NCI-H2107 (cell line): ENCODE data around the gene FHDC1.

ENCODE experiments used
- DNase-seq: peaks from one replicate; lab custom pipeline; 2025; lab: John Stamatoyannopoulos, UW

Gene FHDC1

DNA sequence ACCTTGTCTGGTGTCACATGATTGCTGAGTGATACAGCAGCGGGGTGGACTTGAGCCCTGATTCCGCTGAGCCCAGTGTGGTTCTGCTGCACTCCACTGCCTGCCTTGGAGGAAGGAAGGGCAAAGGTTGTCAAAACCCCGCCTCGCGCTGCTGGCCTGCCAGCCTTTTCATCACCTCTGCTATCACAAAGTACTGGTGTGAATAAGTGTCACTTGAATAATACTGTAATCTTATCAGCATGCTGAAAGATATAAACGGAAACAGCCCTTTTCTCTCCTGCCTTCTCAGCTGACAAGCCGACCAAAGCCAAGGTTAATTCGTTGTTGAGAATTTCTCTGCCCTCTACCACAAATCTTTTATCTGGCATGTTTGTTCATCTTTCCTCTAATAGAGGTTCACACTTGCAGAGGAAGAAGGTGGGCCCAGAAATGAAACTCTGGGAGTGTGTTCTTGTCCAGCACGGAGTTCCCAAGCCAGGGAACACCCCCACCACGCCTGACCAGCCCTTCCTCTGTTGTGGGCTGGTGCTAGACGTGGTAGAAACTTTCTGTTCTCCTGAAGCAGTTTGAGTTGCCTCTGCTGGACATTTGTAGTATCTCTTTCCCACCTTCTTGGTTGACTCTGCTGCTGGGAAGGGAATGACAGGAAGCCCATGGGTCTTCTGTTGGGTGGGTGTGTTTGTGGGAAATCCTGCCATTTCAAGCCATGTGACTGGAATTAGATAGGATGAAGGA is 21.5 kb downstream of the FHDC1 start:
- no peak for DNase-seq

- DNase-seq, result no peak
Measured at GRCh38 chr4:152959080-152959479, 23.0 kb downstream of the FHDC1 start.

- DNase-seq, result no peak
Measured at GRCh38 chr4:152960082-152960481, 24.0 kb downstream of the FHDC1 start.

DNA sequence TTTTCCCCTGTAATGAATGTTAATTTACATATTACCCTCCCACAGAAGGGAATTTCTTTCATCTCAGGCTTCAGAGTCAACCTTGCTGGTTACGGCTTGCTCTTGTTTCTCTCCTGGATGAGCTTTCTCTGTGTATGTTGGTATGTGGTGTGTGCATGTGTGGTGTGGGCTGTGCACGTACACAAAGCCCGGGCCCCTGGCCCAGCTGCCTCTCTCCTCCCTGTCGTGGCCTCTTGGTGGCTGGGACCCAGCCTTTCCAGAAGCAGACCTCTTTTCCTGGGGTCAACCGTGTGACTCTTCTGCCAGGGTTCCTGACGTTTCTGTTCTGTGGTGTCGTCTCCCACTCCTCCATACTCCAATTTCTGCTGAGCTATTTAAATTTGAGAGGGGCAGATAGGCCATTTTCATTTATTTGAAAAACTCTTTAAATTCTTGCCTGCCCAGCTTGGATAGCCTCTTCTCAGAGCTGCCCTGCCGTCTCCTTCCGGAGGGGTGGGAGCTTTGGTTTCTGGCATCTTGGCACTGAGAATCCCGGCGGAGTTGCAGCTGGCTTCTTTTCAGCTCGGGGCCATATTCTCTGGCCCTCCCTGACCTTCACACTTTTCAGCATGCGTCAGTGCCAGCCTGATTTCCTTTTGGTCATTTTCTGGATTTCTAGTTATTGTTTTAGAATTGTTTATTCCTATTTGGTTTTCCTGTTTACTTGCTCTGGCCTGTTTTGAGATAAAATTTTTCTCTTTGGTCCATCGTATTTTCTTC is 25.1 kb downstream of the FHDC1 start:
- DNase-seq, result no peak

GRCh38 chr4:152961773-152962115 is 25.6 kb downstream of the FHDC1 start:
- DNase-seq, result no peak

DNA sequence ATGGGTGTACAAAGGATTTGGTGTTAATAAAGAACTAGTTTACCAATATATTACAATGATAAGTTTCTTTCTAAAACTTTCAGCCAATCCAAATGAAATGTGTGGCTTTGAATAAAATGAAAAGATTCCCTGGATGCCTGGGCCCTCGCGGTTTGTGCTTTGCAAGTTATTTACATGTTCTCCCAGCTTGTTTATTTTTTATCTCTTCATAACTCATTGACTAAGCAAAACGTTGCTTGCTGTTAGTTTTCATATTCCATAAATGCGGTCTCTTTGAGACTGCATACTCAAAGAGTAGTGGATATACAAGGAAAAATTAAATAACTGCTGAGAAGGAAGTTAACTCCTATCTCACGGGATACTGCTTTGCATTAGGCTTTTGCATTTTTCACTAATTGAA is 26.0 kb downstream of the FHDC1 start:
- no peak for DNase-seq

DNA sequence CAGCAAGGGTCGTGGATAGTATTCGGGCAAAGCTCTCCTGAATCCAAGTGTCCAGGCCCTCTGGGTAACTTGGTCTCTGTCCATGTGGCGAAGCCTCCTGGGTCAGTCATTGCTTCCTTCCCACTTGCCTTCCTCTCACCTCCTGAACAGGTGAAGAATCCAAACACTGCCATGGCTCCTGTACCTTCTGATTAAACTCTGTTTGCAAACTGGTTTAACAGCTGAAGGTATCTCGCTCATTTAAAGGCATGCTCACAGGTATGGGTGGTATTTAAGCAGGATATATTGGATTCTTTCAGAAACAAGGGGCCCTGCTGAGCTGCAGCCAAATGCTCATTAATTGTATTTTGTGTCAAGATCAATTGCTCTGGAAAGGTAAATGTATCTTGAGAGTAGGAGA is 28.2 kb downstream of the FHDC1 start:
- DNase-seq, result no peak

GRCh38 chr4:152965611-152966010 is 29.5 kb downstream of the FHDC1 start:
- no peak for DNase-seq

GRCh38 chr4:152967907-152968306 is 31.8 kb downstream of the FHDC1 start:
- no peak for DNase-seq

GRCh38 chr4:152968806-152969394 is 32.8 kb downstream of the FHDC1 start:
- no peak for DNase-seq

DNA sequence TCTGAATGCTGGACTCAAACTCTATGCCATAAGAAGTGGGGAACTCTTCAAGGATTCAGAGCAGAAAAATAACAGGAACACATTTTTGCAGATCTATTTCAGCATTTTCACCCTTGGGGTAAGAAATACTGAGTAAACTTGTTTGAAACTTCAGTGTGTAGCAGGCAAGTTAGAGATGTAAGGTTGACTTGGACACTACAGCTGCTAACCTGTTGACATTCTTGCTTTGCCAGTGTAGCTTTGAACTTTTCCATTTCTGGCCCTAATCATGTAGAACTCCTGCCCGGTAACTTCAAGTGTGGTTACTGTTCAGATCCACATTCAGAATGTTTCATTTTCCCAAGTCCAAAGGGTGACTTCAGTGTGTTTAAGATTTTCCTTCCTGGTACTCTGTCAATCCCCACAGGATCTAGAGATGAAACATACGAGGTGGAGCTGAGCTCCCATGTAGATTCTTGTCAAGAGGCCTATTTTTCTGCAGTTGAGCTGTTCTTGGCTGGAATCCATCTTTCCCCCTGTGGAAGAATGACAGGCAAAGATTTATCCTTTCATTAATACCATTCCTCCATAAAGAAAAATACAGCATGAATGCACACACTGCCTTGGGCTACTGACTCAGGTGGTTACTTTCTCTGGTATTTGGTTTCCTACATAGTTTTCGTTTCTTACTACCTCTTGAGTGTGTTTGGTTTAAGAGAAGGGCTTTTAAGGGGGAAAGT is 34.1 kb downstream of the FHDC1 start:
- no peak for DNase-seq

DNA sequence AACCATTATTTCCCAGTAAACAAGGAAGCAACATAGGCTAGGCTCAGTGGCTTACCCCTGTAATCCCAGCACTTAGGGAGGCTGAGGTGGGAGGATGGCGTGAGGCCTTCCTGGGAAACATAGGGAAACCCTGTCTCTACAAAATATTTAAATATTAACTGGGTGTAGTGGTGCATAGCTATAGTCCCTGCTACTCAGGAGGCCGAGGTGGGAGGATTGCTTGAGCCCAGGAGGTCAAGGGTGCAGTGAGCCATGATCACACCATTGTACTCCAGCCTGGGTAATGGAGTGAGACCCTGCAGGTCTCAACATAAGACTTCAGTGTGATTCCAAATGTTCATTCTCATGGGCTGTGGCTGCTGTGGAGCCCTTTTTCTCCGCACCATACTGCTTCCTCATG is 34.9 kb downstream of the FHDC1 start:
- DNase-seq, result no peak

DNA sequence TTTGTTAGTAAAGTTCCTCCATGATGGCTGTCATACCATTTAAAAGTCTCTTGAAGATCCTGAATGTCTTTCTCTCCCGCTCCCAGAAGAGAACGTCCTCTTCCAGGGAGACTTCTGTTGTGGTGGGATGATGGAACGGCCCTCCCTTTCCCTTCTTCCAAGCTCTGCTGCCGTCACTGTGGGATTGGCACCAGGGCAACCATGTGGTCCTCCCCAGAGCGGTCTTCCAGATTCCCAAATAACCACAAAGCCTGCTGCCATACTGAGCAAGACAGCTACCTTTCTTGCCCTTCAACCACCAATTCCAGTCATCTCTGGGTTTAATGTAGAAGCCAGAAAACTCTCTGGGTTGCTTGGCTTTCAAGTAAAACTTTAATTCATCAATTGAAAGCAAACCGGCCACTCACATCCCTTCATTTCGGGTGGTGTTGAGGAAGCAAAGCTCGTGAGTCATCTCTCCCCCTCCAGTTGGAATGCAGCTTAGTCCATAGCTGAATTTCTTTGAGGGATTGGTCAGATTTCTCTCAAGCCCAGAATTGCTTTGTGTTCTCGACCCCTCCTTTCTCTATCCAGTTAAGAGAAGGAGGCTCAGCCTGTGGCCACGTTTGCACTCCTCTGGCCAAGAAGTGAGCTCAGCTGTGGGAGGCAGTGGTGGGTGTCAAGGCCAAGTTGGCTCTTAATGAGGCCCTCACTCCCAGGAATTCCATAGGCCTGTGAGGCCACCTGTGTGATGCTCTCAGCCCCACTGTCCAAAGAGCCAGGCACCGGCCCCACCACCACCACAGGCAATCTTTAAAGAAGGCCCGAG is 36.9 kb downstream of the FHDC1 start:
- no peak for DNase-seq

DNA sequence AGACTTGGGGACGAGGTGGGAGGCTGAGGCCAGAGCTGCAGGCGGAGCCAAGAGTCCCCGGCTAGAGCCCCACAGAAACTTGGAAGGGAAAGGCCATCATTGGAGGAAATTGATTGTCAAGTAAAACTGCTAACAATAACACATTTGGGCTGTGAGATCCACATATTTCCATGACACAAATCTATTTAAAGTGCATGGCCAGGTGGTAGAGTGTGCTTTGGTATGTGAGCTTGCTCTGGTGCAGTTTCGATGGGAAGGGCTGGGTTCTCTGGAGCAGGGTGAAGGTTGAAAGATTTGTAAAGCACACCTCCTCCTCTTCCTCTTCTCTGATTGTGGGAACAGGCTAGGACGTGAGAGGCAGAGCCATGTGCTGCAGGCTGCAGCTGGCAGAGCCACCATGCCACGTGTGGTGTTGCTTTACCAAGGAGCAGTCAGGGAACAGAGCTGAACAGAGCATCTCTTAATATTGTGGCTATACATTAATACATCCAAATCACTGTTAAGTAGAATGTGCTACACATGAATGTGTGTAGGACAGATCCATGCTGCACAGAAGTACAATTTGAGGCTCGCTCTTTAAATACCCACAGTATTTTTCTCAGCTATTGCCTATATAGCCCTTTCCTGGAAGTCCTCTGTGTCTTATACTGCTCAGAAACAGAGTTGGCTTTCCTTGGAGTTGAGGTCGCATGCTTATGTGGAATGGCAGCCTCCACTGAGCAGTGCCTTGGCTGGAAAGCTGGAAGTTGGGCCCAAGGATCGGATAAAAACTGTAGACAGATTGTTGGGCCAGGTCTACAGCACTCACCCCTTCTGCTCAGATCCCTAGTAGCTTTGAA is 37.7 kb downstream of the FHDC1 start:
- DNase-seq, result no peak

DNA sequence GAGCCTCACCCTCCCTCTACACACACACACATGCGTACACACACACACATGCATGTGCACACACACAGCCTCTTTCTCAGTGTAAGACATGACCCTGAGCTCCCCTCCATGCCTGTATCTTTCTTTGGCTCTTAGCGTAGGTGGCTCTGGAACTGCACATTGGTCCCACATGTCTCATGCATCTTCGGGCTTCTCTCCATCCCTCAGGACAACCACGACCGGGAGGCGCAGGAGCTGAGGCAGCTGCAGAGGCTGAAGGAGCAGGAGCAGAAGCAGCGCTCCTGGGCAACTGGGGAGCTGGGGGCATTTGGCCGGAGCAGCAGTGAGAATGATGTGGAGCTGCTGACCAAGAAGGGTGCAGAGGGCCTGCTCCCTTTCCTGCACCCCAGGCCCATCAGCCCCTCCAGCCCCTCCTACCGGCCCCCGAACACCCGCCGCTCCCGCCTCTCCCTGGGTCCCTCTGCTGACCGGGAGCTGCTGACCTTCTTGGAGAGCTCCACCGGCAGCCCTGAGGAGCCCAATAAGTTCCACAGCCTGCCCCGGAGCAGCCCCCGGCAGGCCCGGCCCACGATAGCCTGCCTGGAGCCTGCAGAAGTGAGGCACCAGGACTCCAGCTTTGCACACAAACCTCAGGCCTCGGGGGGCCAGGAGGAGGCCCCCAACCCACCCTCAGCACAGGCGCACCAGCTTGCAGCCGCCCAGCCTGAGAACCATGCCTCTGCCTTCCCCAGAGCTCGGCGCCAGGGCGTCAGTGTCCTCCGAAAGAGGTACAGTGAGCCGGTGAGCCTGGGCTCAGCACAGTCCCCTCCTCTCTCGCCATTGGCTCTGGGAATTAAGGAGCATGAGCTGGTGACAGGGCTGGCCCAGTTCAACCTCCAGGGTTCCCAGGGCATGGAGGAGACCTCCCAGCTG is 38.6 kb downstream of the FHDC1 start:
- no peak for DNase-seq

DNA sequence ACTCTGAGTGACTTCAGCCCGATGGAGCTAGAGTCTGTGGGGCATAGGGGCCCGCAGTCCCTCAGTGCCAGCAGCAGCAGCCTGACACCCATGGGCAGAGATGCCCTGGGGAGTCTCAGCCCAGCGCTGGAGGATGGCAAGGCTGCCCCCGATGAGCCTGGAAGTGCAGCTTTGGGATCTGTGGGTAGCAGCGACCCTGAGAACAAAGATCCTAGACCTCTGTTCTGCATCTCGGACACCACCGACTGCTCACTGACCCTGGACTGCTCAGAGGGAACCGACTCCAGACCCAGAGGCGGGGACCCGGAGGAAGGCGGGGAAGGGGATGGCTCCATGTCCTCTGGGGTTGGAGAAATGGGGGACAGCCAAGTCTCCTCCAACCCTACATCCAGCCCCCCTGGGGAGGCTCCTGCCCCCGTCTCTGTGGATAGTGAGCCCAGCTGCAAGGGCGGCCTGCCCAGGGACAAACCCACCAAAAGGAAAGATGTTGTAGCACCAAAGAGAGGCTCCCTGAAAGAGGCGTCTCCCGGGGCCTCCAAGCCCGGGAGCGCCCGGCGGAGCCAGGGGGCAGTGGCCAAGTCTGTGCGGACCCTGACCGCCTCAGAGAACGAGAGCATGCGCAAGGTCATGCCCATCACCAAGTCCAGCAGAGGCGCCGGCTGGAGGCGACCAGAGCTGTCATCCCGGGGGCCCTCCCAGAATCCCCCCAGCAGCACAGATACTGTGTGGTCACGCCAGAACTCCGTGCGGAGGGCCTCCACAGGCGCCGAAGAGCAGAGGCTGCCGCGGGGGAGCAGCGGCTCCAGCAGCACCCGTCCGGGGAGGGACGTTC is 39.5 kb downstream of the FHDC1 start:
- no peak for DNase-seq

DNA sequence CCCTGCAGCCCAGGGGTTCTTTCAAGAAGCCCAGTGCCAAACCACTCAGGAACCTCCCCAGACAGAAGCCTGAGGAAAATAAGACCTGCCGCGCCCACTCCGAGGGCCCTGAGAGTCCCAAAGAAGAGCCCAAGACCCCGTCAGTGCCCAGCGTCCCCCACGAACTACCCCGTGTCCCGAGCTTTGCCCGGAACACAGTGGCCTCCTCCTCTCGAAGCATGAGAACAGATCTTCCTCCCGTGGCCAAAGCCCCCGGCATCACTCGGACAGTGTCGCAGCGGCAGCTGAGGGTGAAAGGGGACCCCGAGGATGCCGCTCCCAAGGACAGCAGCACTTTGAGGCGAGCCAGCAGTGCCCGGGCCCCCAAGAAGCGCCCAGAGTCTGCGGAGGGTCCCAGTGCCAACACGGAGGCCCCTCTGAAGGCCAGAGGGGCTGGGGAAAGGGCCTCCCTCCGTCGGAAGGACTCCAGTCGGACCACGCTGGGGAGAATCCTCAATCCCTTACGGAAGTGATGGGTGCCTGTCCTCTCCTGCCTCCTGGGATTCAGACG is 40.2 kb downstream of the FHDC1 start:
- DNase-seq, result no peak

DNA sequence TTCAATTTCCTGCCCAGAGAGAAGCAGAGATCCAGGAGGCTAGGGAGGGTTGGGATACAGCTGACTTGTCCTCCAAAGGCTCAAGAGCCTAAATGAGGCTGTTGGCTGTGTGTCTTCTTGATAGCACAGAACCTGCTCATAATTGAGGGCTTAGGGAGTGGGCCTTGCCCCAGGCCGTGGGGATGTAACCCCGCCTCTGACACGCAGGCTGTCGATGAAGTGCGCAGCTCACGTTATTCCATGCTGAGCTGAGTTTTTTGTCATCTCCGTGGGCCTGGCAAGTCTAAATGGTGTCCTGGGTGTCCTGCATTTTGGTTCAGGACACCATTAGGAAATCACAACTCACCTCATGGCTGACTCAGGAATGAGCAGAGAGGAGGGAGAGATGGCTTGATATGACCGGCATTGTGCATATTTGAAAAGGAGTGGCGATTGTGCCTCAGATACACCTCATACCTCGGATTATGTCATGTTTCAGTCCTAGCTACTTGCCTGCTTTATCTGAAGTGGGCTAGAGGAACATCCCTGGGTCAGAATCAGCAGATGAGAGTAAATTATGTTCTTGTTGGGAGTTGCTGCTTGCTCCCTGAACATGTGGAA is 43.7 kb downstream of the FHDC1 start:
- DNase-seq, result no peak
